Epithelial cell of esophagus (primary cell): ENCODE data around the gene EIF3I.

Experiments used
- DNase-seq: peaks from one replicate; pipeline ENCODE4 v3.0.0; 2010; ENCODE audit warnings: low read depth
- H3K4me3 ChIP-seq: 2 replicates; pipeline ENCODE4 v1.5.1; 2011; ENCODE audit warnings: mild to moderate bottlenecking, low read length, control low read depth
- TF ChIP-seq, protein P1 (sequence below): IDR thresholded peaks from 2 replicates; pipeline ENCODE4 v1.5.1; 2011; ENCODE audit warnings: low read depth, mild to moderate bottlenecking, low read length, control low read depth, inconsistent platforms; ENCODE audit not compliant: insufficient read depth; ENCODE audit errors: missing control alignments

EIF3I gene

DNA sequence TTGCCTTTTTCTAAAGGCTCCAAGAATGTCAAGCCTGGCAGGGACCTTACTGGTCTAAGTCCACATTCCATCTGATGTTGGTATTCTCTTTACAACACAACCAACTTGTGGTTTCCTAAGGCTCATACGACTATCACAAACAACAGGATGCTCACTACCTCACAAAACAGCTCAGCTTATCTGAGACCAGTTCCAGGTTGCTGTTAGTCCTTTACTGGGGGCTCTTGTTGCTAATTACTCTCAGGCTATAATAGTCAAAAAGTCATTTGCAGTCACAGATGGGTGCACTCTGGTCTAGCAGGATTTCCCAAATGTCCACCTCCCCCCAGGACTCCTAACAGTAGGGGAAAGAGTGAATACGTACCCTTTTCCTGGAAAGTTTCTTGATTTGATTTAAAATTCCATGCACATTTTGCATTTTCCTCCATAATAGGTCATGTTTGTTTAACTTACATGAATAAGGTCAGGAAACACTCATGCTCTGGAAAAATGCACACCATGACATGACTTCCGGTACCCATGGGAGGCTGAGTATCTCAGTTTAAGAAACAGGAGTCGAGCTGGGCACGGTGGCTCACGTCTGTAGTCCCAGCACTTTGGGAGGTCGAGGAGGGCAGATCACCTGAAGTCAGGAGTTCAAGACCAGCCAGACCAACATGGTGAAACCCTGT is 44.8 kb downstream of the EIF3I start:
- TF ChIP-seq, protein P1, sequence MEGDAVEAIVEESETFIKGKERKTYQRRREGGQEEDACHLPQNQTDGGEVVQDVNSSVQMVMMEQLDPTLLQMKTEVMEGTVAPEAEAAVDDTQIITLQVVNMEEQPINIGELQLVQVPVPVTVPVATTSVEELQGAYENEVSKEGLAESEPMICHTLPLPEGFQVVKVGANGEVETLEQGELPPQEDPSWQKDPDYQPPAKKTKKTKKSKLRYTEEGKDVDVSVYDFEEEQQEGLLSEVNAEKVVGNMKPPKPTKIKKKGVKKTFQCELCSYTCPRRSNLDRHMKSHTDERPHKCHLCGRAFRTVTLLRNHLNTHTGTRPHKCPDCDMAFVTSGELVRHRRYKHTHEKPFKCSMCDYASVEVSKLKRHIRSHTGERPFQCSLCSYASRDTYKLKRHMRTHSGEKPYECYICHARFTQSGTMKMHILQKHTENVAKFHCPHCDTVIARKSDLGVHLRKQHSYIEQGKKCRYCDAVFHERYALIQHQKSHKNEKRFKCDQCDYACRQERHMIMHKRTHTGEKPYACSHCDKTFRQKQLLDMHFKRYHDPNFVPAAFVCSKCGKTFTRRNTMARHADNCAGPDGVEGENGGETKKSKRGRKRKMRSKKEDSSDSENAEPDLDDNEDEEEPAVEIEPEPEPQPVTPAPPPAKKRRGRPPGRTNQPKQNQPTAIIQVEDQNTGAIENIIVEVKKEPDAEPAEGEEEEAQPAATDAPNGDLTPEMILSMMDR = no peak
- H3K4me3 ChIP-seq = no peak overlapping the region
- no peak for DNase-seq

DNA sequence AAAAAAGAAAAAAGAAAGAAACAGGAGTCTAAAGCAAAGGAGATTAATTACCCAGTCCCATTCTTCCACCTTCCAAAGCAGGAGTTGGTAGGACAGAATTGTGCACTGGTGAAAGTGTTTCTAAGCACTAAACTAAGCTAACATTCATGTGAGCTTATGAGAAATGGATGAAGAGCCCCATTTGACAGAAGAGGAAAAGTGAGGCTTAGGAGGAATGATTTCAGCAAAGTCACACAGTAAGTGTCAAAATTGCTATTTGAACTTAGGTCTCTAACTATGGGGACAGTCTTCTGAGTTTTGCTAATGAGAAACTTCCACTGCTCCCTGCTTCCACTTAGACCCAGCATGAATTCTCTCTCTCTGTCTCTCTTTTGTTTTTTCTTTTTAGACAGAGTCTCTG is 47.5 kb downstream of the EIF3I start:
- no peak overlapping the region for H3K4me3 ChIP-seq
- DNase-seq = no peak
- TF ChIP-seq, protein P1 = no peak

DNA sequence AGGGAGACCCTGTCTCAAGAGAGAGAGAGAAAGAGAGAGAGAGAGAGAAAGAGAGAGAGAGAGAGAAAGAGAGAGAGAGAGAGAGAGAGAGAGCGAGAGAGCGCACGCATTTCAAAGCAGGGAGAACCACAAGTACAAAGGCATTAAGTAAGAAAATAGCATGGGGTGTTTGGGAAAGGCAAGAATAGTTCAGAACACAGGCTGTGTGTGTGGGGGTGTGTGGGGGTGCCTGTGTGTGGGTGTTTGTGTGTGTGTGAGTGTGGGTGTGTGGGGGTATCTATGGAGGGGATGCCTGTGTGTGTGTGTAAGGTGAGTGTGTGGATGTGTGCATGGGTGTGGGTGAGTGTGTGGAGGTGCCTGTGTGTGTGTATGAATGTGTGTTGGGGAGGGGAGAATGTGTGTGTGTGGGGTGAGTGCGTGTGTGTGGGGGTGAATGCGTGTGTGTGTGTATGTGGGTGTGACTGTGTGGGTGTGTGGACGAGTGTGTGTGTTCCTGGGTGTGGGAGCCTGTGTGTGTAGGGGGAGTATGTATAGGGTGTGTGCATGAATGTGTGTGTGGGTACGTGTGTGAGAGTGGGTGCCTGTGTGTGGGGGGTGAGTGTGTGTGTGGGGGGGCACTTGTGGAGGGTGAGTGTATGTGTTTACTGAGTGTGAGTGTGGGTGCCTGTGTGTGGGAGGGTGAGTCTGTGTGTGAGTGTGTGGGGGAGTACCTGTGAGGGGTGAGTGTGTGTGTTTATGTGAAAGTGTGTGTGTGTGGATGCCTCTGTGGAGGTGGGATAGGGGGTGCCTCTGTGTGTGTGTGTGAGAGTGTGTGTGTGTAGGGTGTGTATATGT is 50.6 kb downstream of the EIF3I start:
- no peak overlapping the region for H3K4me3 ChIP-seq
- TF ChIP-seq, protein P1 = no peak
- DNase-seq = no peak

DNA sequence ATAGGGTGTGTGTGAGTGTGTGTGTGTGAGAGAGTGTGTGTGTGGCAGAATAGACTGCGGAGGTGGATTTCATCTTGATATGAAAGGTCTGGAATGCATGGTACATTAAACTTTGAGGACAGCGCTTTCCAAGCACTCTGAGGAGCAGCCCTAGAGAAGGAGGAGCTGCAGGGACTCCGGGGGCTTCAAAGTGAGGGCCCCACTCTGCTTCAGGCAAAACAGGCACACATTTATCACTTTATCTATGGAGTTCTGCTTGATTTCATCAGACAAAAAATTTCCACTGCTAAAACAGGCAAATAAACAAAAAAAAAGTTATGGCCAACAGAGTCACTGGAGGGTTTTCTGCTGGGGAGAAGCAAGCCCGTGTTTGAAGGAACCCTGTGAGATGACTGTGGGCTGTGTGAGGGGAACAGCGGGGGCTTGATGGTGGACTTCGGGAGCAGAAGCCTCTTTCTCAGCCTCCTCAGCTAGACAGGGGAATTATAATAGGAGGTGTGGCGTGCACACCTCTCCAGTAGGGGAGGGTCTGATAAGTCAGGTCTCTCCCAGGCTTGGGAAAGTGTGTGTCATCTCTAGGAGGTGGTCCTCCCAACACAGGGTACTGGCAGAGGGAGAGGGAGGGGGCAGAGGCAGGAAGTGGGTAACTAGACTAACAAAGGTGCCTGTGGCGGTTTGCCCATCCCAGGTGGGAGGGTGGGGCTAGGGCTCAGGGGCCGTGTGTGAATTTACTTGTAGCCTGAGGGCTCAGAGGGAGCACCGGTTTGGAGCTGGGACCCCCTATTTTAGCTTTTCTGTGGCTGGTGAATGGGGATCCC is 51.4 kb downstream of the EIF3I start:
- TF ChIP-seq, protein P1 = no peak
- DNase-seq = peak; percentile 80
- no peak overlapping the region for H3K4me3 ChIP-seq

DNA sequence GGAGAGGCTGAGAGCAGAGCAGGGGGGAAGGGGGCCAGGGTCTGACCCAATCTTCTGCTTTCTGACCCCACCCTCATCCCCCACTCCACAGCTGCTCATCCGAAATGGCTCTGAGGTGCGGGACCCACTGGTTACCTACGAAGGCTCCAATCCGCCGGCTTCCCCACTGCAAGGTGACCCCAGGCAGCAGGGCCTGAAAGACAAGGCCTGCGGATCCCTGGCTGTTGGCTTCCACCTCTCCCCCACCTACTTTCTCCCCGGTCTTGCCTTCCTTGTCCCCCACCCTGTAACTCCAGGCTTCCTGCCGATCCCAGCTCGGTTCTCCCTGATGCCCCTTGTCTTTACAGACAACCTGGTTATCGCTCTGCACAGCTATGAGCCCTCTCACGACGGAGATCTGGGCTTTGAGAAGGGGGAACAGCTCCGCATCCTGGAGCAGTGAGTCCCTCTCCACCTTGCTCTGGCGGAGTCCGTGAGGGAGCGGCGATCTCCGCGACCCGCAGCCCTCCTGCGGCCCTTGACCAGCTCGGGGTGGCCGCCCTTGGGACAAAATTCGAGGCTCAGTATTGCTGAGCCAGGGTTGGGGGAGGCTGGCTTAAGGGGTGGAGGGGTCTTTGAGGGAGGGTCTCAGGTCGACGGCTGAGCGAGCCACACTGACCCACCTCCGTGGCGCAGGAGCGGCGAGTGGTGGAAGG is 52.6 kb downstream of the EIF3I start:
- DNase-seq = no peak

DNA sequence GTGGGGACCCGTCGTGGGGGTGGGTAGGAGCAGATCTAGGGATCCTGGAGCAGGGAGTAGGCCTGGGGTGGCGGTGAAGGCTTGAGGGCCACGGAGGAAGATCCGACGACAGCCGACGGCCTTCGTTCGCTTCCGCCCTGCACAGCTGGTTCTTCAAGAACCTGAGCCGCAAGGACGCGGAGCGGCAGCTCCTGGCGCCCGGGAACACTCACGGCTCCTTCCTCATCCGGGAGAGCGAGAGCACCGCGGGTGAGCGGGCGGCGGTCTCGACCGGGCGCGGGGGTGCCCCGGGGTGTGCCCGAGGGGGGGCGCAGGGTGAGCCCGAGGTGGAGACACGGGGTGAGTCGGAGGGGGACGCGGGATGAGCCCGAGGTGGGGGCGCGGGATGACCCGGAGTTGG is 53.2 kb downstream of the EIF3I start:
- DNase-seq = peak; percentile 63
- no peak overlapping the region for H3K4me3 ChIP-seq

More for the DNA sequence above, 52.6 kb downstream of the EIF3I start:
- TF ChIP-seq, protein P1 = no peak
- H3K4me3 ChIP-seq = no peak overlapping the region

More for the DNA sequence above, 53.2 kb downstream of the EIF3I start:
- TF ChIP-seq, protein P1 = no peak
